ENCODE results near the gene C9orf43. TPM values are rescaled to one million over a fixed set of nuclear protein-coding genes. Genes with fewer than 3 reads are reported as not detected.
"Not testable (repeated sequence)": the region's sequence is repeated elsewhere in the genome, so short reads cannot be mapped to it uniquely, and the experiment has no call there.

Gene C9orf43
- total RNA-seq = under 1 TPM; 0.11 to 0.21 TPM
- long read RNA-seq = 0 reads

GRCh38 chr9:113410207-113410864 lies at the start of gene C9orf43, which contains the start of gene POLE3:
TSS of gene C9orf43 (plus strand) at chr9:113410747. CDS start at chr9:113413494, 2,747 bp downstream.
TSS of gene POLE3 (minus strand) at chr9:113410675. CDS start at chr9:113410293, 382 bp downstream.
- DNase-seq = peak; percentile 94 to 97
- intact Hi-C loops (cut with DNase I, micrococcal nuclease) = no loop called here
- peak; percentile 95 for ATAC-seq

DNA sequence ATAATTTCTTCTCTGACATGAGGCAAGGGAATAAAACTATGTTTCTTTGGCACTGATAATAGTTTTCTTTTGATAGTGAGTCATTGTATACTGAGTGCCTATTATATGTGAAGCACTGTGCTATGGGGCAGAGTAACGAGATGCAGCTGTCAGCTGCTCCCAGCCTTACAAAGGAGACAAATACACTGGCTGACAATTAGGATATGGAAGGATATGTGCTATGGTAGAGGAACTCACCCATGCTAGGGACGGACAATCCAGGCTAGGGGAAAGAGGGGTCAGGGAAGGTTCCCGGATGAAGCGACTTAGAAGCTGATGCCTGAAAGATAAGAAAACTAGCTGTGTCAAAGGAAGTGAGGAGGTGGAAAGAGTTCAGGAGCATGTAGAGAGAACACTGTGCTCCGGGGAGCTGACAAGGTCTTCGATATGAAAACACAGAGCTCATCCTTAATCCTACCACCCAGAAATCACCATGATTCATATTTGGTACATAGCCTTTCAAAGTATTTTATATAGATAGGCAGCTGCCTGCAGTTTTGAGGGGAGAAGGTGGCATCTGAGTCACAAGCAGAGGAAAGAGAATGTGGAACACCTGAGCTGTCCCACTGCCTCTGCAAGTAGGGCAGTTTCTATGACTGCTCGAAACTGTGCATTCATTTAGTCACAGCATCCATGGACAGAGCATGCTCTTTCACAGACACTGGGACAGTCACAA lies 49.1 kb upstream of the C9orf43 start:
- intact Hi-C loops (cut with DNase I, micrococcal nuclease) = no loop called here
- no peak for ATAC-seq
- DNase-seq = no peak

DNA sequence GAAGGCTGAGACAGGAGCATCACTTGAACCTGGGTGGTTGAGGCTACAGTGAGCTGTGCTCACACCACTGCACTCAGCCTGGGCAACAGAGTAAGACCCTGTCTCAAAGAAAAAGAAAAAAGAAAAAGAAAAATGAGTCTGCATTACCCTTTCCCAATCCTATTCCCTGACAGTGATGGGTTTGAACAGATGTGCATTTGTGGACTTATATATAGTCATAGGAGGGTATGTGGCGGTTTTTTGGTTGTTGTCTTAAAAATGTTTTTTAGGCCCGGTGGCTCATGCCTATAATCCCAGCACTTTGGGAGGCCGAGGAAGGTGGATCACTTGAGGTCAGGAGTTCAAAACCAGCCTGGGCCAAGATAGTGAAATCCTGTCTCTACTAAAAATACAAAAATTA lies 47.2 kb upstream of the C9orf43 start:
- ATAC-seq (no peak), DNase-seq (no peak)
- intact Hi-C loops (cut with DNase I, micrococcal nuclease) = no loop called here

GRCh38 chr9:113364951-113365350 lies 45.6 kb upstream of the C9orf43 start:
- DNase-seq (no peak), ATAC-seq (no peak)
- intact Hi-C loops (cut with DNase I, micrococcal nuclease) = no loop called here

DNA sequence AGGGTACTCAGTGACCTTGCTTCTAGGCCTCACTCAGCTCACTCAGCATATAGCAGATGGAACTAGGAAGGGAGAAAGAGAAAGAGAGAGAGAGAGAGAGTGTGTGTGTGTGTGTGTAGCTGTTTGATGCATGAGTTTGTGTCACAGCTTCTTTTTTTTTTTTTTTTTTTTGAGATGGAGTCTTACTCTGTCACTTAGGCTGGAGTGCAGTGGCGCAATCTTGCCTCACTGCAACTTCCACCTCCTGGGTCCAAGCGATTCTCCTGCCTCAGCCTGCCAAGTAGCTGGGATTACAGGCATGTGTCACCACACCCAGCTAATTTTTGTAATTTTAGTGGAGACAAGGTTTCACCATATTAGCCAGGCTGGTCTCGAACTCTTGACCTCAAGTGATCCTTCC lies 44.9 kb upstream of the C9orf43 start:
- DNase-seq; ATAC-seq; intact Hi-C loops (cut with DNase I, micrococcal nuclease): not testable (repeated sequence)

- no peak for ATAC-seq
- DNase-seq = no peak
- intact Hi-C loops (cut with DNase I, micrococcal nuclease) = no loop called here
Measured at GRCh38 chr9:113368348-113368981, 42.1 kb upstream of the C9orf43 start.

DNA sequence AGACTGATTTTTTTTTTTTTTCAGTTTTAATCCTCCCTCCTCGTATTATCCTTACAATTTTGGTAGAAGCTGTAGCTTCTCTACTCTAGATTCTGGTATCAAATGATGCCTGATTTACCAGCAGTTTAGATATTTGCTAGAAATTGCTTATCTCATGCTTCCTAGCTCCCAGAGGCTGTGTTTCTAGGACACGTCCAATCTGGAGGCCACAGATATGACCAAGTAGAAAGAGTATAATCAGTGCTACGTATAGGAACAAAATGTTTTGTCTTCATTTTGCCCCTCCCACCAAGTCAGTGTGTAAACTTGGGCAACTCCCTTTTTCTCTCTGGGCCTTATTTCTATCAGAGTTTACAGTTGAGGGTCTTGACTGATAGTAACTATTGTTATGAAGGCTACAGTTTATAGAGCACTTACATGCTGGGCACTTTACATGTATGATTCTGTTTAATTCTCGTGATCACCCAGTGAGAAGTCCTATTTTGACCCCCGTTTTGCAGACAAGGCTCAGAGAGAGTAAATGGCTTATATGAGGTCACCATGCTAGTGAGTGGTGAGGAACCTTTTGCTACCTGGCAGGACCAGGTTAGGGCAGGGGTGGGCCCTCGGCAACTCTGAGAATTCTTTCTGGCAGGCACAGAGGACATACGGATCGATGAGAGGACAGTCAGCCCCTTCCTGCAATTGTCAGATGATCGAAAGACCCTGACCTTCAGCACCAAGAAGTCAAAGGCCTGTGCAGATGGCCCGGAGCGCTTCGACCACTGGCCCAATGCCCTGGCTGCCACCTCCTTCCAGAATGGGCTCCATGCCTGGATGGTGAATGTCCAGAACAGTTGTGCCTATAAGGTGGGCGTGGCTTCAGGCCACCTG lies 41.3 kb upstream of the C9orf43 start:
- intact Hi-C loops (cut with DNase I, micrococcal nuclease) = no loop called here
- DNase-seq (no peak), ATAC-seq (peak; percentile 10)

- ATAC-seq (peak; percentile 3), DNase-seq (no peak)
- intact Hi-C loops (cut with DNase I, micrococcal nuclease) = no loop called here
Measured at GRCh38 chr9:113369855-113370140, 40.7 kb upstream of the C9orf43 start.

DNA sequence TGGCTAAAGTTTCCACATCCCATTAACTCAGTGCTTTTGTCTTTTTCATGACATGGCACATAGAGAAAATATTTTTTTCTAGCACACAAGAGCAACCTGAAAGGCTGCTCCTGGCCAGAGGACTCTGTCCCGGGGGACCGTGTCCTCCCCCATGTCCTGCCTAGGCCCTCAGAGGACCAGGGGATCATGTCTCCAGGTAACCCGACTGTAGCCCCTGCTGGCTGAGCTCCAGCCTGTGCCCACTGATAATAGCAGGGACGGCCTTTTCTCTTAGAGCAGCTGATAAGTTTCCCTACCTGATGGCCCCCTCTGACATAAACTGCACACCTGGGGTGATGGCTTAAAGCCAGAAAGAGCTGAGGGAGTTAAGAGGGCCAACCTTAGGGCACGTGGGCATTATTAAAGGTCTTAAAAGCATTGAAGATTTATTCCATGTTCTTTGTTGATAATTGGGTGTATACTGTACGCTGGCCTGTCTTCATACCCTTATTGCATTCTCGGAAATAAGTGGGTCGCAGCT lies 39.7 kb upstream of the C9orf43 start:
- DNase-seq (no peak), ATAC-seq (no peak)
- intact Hi-C loops (cut with DNase I, micrococcal nuclease) = no loop called here

- intact Hi-C loops (cut with DNase I, micrococcal nuclease) = no loop called here
- ATAC-seq (no peak), DNase-seq (no peak)
Measured at GRCh38 chr9:113372059-113372458, 38.5 kb upstream of the C9orf43 start.

- DNase-seq (no peak), ATAC-seq (no peak)
- intact Hi-C loops (cut with DNase I, micrococcal nuclease) = no loop called here
Measured at GRCh38 chr9:113373256-113373655, 37.3 kb upstream of the C9orf43 start.

DNA sequence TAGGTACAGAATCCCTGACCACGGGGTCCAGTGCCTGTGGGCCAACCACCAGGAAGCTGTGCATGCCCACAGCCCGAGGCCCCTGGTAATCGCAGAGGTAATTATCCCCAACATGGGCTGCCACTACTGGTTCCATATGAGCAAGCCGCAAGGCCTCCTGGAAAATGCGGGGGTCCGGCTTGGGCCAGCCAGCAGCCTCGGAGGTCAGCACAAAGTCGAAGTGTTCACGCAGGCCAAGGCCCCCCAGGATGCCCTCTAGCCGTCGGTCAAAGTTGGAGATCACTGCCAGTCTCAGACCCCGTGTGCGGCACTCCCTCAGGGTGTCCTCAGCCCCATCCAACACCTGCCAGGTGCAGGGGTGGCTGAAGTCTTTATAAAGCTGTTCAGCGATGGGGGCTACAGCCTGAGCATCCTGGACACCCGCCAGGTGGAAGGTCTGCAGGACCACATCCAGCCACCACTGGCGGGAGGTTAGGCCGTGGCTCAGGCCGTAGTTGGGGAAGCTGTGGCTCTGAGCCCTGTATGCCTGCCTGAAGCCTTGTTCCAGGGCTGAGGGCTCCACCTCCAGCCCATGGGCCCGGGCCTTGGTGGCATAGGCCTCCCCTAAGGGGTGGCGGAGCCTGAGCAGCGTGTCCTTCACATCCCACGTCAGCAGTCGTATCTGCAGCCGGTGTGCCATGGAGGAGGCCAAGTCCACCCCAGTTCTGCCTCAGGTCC lies 36.7 kb upstream of the C9orf43 start:
- intact Hi-C loops (cut with DNase I, micrococcal nuclease) = no loop called here
- DNase-seq = peak in 1 of 2 donors; percentile 28
- no peak for ATAC-seq

DNA sequence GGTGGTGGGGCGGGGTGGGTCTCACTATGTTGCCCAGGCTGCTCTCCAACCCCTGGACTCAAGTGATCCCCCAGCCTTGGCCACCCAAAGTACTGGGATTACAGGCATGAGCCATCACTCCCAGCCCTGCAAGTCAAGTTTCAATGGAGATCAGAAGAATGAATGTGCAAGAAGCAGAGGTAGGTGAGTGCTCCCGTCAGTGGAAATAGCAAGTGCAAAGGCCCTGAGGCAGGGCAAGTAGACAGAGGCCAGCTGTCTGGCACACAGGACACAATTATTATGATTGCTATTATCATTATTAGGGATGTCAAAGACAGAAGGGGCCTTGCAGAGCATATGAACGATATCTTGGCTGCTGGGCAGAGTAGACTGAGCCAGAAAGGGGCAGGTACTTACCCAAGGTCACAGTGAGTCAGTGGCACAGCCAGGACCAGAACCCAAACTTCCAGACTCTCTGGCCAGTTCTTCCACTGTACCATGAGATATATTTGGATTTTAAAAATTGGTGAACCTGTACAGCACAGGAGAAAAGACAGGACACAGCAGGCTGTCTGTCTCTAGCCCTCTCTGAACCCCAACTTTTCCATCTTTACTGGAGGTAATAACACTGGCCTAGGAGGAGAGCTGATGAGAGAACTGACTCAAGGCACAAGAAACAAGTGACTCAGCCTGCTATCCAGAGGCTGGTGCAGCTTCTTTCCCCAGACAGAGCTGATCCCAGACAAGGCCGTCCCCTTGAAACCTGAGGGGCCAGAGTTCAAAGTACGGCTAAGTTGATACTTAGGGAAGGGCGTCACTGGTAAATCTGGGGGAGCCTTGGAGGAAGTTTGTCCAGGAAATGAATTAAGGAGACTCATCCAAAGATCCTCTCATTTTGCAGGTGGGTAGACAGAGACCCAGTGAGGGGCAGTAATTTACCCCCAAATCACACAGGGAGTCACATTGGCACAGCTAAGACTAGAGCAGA lies 35.2 kb upstream of the C9orf43 start:
- intact Hi-C loops (cut with DNase I, micrococcal nuclease) = no loop called here
- peak; percentile 68 for ATAC-seq
- peak; percentile 54 to 79 for DNase-seq

DNA sequence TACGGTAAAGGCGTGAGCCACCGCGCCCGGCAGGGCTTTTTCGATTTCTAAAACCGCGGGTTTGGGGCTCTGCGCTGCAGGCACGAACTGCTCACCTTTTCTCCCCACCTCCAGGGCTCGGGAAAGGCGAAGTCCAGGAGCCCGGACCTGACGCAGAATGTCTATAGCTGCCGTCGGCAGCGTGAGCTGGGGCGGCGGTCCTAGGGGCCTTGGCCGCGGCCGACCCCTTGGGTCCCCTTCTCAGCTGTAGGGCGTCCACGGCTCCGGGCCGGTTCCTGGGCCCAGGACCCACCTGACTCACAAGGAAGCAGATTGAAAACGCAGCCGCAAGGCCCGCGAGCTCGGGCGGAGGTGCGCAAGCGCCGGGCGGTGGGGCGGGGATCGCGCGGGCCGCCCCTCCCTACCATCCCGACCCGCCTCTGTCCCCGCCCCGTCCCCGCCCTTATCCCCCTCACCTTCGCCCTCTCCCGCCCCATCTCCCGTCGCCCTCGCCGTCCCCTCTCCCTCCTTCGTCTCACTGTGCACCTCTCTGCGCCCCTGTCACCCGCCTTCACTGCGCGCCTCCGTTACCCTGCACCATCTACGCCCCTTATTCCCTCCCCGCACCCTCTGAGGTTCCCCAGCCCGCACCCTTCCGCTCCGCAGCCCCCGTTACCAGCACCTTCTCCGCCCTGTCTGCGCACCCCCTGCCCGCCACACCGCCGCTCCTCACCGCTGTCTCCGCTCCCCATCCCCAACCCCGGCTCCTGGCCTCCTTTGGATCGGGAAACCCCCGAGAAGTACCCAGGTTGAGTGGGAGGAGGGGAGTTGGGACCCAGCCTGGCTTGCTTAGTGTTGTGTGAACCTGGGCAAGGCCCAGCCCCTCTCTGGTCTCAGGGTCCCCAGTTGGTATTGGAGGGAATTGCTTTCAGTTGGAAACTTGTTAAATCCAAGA lies 33.6 kb upstream of the C9orf43 start, which contains the start of gene HDHD3:
Gene HDHD3, minus strand, starts transcription at position 353 of the 934 bp plus-strand sequence. CDS start 2,632 bp downstream, outside the sequence.
- DNase-seq = peak; percentile 89
- ATAC-seq = peak; percentile 71
- intact Hi-C loops (cut with DNase I, micrococcal nuclease) = no loop called here

GRCh38 chr9:113379094-113379828 lies 31.3 kb upstream of the C9orf43 start:
- intact Hi-C loops (cut with DNase I, micrococcal nuclease); ATAC-seq; DNase-seq: not testable (repeated sequence)

Data from left colon (tissue), 2 donors.